ENCODE measurements around the gene RRP7A. TPM values are rescaled to one million over a fixed set of nuclear protein-coding genes. Genes with fewer than 3 reads are reported as not detected.

The RRP7A gene
- total and polyA plus RNA-seq, 10 of the 15 experiments (the other 5 are each of a cell fraction or from before 2014, with no cell fraction given), result 2.9 to 114 (median 43.8) TPM

DNA sequence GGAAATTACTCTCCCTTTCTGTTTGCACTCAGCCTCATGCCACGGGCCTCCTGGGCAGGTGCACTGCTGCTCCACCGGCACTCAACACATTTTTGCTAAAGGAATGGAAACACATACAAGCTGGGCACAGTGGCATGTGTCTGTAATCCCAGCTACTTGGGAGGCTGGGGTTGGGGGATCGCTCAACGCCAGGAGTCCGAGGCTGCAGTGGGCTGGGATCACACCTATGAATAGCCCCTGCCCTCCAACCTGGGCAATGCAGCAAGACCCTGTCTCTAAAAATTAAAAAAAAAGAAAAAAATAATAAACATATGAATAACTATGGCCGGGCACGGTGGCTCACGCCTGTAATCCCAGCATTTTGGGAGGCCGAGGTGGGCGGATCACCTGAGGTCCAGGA lies 30.6 kb downstream of the RRP7A start:
- no peak for TF ChIP-seq EZH2 (IDR thresholded peaks at IDR 0.05; ENCODE audit: borderline replicate concordance, control insufficient read depth, low read depth, low read length)
- TF ChIP-seq MEF2B (IDR thresholded peaks at IDR 0.05; ENCODE audit: partially characterized antibody, poor library complexity, severe bottlenecking), result no peak
- no peak for TF ChIP-seq ESRRA (IDR thresholded peaks at IDR 0.05; ENCODE audit: low read length)
- no peak for TF ChIP-seq ZBED1 (IDR thresholded peaks at IDR 0.05; ENCODE audit: borderline replicate concordance)
- TF ChIP-seq, protein P1, sequence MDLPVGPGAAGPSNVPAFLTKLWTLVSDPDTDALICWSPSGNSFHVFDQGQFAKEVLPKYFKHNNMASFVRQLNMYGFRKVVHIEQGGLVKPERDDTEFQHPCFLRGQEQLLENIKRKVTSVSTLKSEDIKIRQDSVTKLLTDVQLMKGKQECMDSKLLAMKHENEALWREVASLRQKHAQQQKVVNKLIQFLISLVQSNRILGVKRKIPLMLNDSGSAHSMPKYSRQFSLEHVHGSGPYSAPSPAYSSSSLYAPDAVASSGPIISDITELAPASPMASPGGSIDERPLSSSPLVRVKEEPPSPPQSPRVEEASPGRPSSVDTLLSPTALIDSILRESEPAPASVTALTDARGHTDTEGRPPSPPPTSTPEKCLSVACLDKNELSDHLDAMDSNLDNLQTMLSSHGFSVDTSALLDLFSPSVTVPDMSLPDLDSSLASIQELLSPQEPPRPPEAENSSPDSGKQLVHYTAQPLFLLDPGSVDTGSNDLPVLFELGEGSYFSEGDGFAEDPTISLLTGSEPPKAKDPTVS (IDR thresholded peaks at IDR 0.05; ENCODE audit: low read depth, low read length), result no peak
- TF ChIP-seq NFYB (IDR thresholded peaks at IDR 0.05; ENCODE audit: insufficient read depth, low read depth, low read length), result no peak
- TF ChIP-seq PAX5 (IDR thresholded peaks at IDR 0.05; ENCODE audit: borderline replicate concordance, low read depth, low read length), result no peak
- TF ChIP-seq JUND (IDR thresholded peaks at IDR 0.05; ENCODE audit: low read depth, low read length), result no peak
- no peak for TF ChIP-seq HCFC1 (IDR thresholded peaks at IDR 0.05; ENCODE audit: low read length)
- no peak for TF ChIP-seq TARDBP (IDR thresholded peaks at IDR 0.05; ENCODE audit: borderline replicate concordance)
- TF ChIP-seq FOS (IDR thresholded peaks at IDR 0.05; ENCODE audit: borderline replicate concordance, extremely low read depth, insufficient read length), result no peak
- no peak for TF ChIP-seq TCF12 (IDR thresholded peaks at IDR 0.05; ENCODE audit: low read depth, low read length)
- TF ChIP-seq E4F1 (IDR thresholded peaks at IDR 0.05; ENCODE audit: borderline replicate concordance, partially characterized antibody), result no peak
- no peak for TF ChIP-seq PAX8 (IDR thresholded peaks at IDR 0.05)
- TF ChIP-seq PBX3 (IDR thresholded peaks at IDR 0.05; ENCODE audit: insufficient replicate concordance, low read depth, low read length), result no peak
- TF ChIP-seq CBX3 (IDR thresholded peaks at IDR 0.05; ENCODE audit: borderline replicate concordance, low read depth), result no peak
- TF ChIP-seq ZNF622 (IDR thresholded peaks at IDR 0.05), result no peak
- TF ChIP-seq ATF7 (IDR thresholded peaks at IDR 0.05; ENCODE audit: low read depth), result no peak
- TF ChIP-seq ASH2L (IDR thresholded peaks at IDR 0.05; ENCODE audit: borderline replicate concordance, low read depth), result no peak
- no peaks in the 10 kb centered on the region for H4K20me1 ChIP-seq (ENCODE audit: control insufficient read depth, insufficient read depth)
- no peak overlapping the region for H3K4me3 ChIP-seq
- H3K4me2 ChIP-seq (ENCODE audit: control insufficient read depth, insufficient read depth), result no peak overlapping the region
- H3K36me3 ChIP-seq (ENCODE audit: control insufficient read depth in 2 of 2, insufficient read depth in 2 of 2, low read length in 1 of 2), result no peaks in the 10 kb centered on the region
- 79% methylated on average over 10 of the region's 10 CpGs for WGBS (ENCODE audit: insufficient coverage, insufficient replicate concordance, low lambda C conversion rate, missing lambda C conversion rate)
- intact Hi-C loops (cut with micrococcal nuclease; ENCODE audit: unreplicated experiment), result no loop called here
- ATAC-seq, result no peak
- no peaks in the 10 kb centered on the region for H3K9me3 ChIP-seq (replicated peaks; ENCODE audit: control insufficient read depth, insufficient read depth, low read length)
- no peaks in the 10 kb centered on the region for H3K4me1 ChIP-seq (ENCODE audit: control insufficient read depth, insufficient read depth, low read length)
- RAD21 ChIA-PET (ENCODE audit: unreplicated experiment), result no interaction called here
- no peak overlapping the region for H2AFZ ChIP-seq (ENCODE audit: control insufficient read depth, low read depth, low read length)
- no peaks in the 10 kb centered on the region; a peak in 1 of 4 replicates for H3K27me3 ChIP-seq (replicated peaks in 1 of 2; ENCODE audit: control insufficient read depth in 2 of 2, insufficient read depth in 2 of 2, low read length in 1 of 2)
- no peak overlapping the region for H3K27ac ChIP-seq (ENCODE audit: control insufficient read depth, insufficient read depth)
- CTCF ChIA-PET, result no interaction called here
- POLR2A ChIA-PET, result no interaction called here
- no peak overlapping the region for H3K9ac ChIP-seq (ENCODE audit: control insufficient read depth, insufficient read depth, low read length)
- no peak for DNase-seq (ENCODE audit: low read depth, low spot score)
- no peak for FAIRE-seq
- no TSS peak for BruUV-seq (replicated peaks)
- SMC1A ChIA-PET (ENCODE audit: uncharacterized antibody, unreplicated experiment), result no interaction called here
- in situ Hi-C loops (cut with MboI), result no loop called here
- H3K79me2 ChIP-seq (ENCODE audit: control insufficient read depth, insufficient read depth, low read length), result no peaks in the 10 kb centered on the region
